ENCODE measurements around the gene HDAC5.

DNA sequence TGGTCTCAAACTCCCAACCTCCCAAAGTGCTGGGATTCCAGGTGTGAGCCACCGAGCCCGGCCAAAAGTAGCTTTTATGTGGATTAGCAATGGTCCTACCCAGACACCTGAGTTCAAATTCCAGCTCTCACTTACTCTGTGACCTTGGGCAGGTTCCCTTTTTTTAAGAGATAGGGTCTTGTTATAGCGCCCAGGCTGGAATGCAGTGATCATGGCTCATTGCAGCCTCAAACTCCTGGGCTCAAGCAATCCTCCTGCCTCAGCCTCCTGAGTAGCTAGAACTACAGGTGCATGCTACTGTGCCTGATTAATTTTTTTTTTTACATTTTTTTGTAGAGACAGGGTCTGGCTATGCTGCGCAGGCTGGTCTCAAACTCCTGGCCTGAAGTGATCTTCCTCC is 16.6 kb downstream of the HDAC5 start:
- TF ChIP-seq CTCF (conservative IDR thresholded peaks at IDR 0.05; ENCODE audit: low read length) (no peak), EZH2phosphoT487 (IDR thresholded peaks at IDR 0.05; ENCODE audit: borderline replicate concordance) (no peak)

Measured in Loucy (cell line).